Effector memory CD4-positive, alpha-beta T cell (primary cell): Measurements from ENCODE around the gene SLC6A4.
"Not testable (repeated sequence)": the region's sequence is repeated elsewhere in the genome, so short reads cannot be mapped to it uniquely, and the experiment has no call there.

Experiments
- DNase-seq, 3 donors: peaks; one replicate each; pipeline ENCODE4 v3.0.0-alpha.2; 2020
- H3K27ac ChIP-seq: 2 replicates; pipeline ENCODE4 v1.7.0; 2013; ENCODE audit warnings: mild to moderate bottlenecking, low read length, moderate library complexity; ENCODE audit not compliant: insufficient read depth, poor library complexity, severe bottlenecking
- H3K27me3 ChIP-seq: replicated peaks from 2 replicates; pipeline ENCODE4 v1.7.0; 2013; ENCODE audit warnings: mild to moderate bottlenecking, low read length; ENCODE audit not compliant: insufficient read depth, control insufficient read depth, poor library complexity, severe bottlenecking
- H3K36me3 ChIP-seq: 2 replicates; pipeline ENCODE4 v1.7.0; 2013; ENCODE audit warnings: mild to moderate bottlenecking, low read length, moderate library complexity; ENCODE audit not compliant: control insufficient read depth, insufficient read depth
- H3K4me1 ChIP-seq: 2 replicates; pipeline ENCODE4 v1.7.0; 2013; ENCODE audit warnings: low read length, mild to moderate bottlenecking; ENCODE audit not compliant: control insufficient read depth, insufficient read depth, poor library complexity, severe bottlenecking
- H3K4me3 ChIP-seq: 2 replicates; pipeline ENCODE4 v1.7.0; 2013; ENCODE audit warnings: low read length, low read depth, mild to moderate bottlenecking; ENCODE audit not compliant: insufficient read depth, poor library complexity, severe bottlenecking
- H3K9me3 ChIP-seq: 2 replicates; pipeline ENCODE4 v1.7.0; 2013; ENCODE audit warnings: mild to moderate bottlenecking, low read length, moderate library complexity; ENCODE audit not compliant: control insufficient read depth

Gene SLC6A4

DNA sequence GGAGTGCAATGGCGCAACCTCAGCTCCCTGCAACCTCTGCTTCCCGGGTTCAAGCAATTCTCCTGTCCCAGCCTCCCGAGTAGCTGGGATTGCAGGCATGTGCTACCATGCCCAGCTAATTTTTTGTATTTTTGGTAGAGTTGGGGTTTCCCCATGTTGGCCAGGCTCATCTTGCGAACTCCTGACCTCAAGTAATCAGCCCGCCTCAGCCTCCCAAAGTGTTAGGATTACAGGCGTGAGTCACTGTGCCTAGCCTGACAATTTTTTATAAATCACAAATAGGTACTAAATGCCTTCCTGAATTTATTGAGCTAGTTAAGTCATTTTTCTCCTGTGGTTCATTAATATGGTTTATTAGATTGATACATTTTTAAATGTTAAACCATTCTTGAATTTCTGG is 87.6 kb downstream of the SLC6A4 start:
- H3K9me3 ChIP-seq, DNase-seq, H3K27ac ChIP-seq, H3K4me1 ChIP-seq, H3K36me3 ChIP-seq, H3K27me3 ChIP-seq, H3K4me3 ChIP-seq: not testable (repeated sequence)
